Neural cell (in vitro differentiated cells): Measurements from ENCODE around the gene PHIP. TPM values are rescaled to one million over a fixed set of nuclear protein-coding genes. Genes with fewer than 3 reads are reported as not detected.

ENCODE experiments used
- H2AFZ ChIP-seq: fragments of 200-600, 300-800 bp; sonication (generic), shearing (Covaris generic); 2 replicates; pipeline ENCODE4 v1.6.0; 2014; ENCODE audit warnings: low read depth, mild to moderate bottlenecking, antibody characterized with exemption, low read length, moderate library complexity
- H3F3A ChIP-seq: fragments of 200-600 bp; shearing (Covaris generic); 2 replicates; pipeline ENCODE4 v1.6.1; 2016; ENCODE audit warnings: mild to moderate bottlenecking, moderate library complexity, mixed read lengths, antibody characterized with exemption, low read length; ENCODE audit not compliant: insufficient read depth, poor library complexity, severe bottlenecking
- H3K27ac ChIP-seq: fragments of 200-600, 300-800 bp; sonication (generic), shearing (Covaris generic); 2 replicates; pipeline ENCODE4 v1.5.1; 2014; ENCODE audit warnings: mild to moderate bottlenecking, low read length, moderate library complexity
- H3K27me3 ChIP-seq: fragments of 300-800, 200-600 bp; sonication (generic), shearing (Covaris generic); 2 replicates; pipeline ENCODE4 v1.6.0; 2014; ENCODE audit warnings: mild to moderate bottlenecking, low read depth, low read length, moderate library complexity; ENCODE audit not compliant: insufficient read depth
- H3K36me3 ChIP-seq: fragments of 300-800, 200-600 bp; sonication (generic), shearing (Covaris generic); 2 replicates; pipeline ENCODE4 v1.5.1; 2014; ENCODE audit warnings: mild to moderate bottlenecking, antibody characterized with exemption, low read length, moderate library complexity; ENCODE audit not compliant: insufficient read depth
- H3K4me2 ChIP-seq: fragments of 300-800, 200-600 bp; sonication (generic), shearing (Covaris generic); 2 replicates; pipeline ENCODE4 v1.6.0; 2014; ENCODE audit warnings: mild to moderate bottlenecking, low read length
- H3K4me3 ChIP-seq: fragments of 300-800, 200-600 bp; sonication (generic), shearing (Covaris generic); 2 replicates; pipeline ENCODE4 v1.5.1; 2014; ENCODE audit warnings: mild to moderate bottlenecking, low read length, moderate library complexity
- H3K79me2 ChIP-seq: fragments of 200-600 bp; shearing (Covaris generic); replicated peaks from 2 replicates; pipeline ENCODE4 v1.6.0; 2014; ENCODE audit warnings: mild to moderate bottlenecking, low read length, moderate library complexity; ENCODE audit not compliant: insufficient read depth
- H3K9ac ChIP-seq: fragments of 300-800, 200-600 bp; sonication (generic), shearing (Covaris generic); 2 replicates; pipeline ENCODE4 v1.6.1; 2016; ENCODE audit warnings: mild to moderate bottlenecking, low read length, mixed read lengths
- H3K9me2 ChIP-seq: fragments of 200-600 bp; shearing (Covaris generic); 2 replicates; pipeline ENCODE4 v1.6.1; 2016; ENCODE audit warnings: mild to moderate bottlenecking, low read length, mixed read lengths; ENCODE audit not compliant: insufficient read depth
- H3K9me3 ChIP-seq: fragments of 200-600, 300-800 bp; sonication (generic), shearing (Covaris generic); 2 replicates; pipeline ENCODE4 v1.6.1; 2016; ENCODE audit warnings: mild to moderate bottlenecking, mixed run types, low read length, moderate library complexity, mixed read lengths
- H4K20me1 ChIP-seq: fragments of 200-600 bp; shearing (Covaris generic); 2 replicates; pipeline ENCODE4 v1.6.1; 2016; ENCODE audit warnings: mild to moderate bottlenecking, mixed run types; ENCODE audit not compliant: insufficient read depth
- EP300 ChIP-seq: fragments of 450-650 bp; conservative IDR thresholded peaks from 2 replicates; pipeline ENCODE4 v1.6.1; 2014; ENCODE audit warnings: antibody characterized with exemption, mild to moderate bottlenecking, moderate library complexity; ENCODE audit not compliant: poor library complexity, severe bottlenecking
- EZH2 ChIP-seq: fragments of 200-600, 300-800 bp; shearing (Covaris generic), sonication (generic); IDR thresholded peaks from 2 replicates; pipeline ENCODE4 v1.6.1; 2014; ENCODE audit warnings: antibody characterized with exemption, low read length, borderline replicate concordance, mild to moderate bottlenecking; ENCODE audit not compliant: insufficient read depth, poor library complexity, severe bottlenecking
- MXI1 ChIP-seq: fragments of 450-650 bp; conservative IDR thresholded peaks from 2 replicates; pipeline ENCODE4 v1.6.1; 2014; ENCODE audit warnings: antibody characterized with exemption, mild to moderate bottlenecking; ENCODE audit not compliant: poor library complexity, severe bottlenecking
- POLR2AphosphoS5 ChIP-seq: IDR thresholded peaks from 2 replicates; pipeline ENCODE4 v1.6.1; 2012
- RAD21 ChIP-seq: fragments of 450-650 bp; conservative IDR thresholded peaks from 2 replicates; pipeline ENCODE4 v1.6.1; 2014; ENCODE audit warnings: antibody characterized with exemption, mild to moderate bottlenecking, moderate library complexity
- SMC3 ChIP-seq: fragments of 450-650 bp; conservative IDR thresholded peaks from 2 replicates; pipeline ENCODE4 v1.6.1; 2014; ENCODE audit warnings: antibody characterized with exemption, mild to moderate bottlenecking, moderate library complexity; ENCODE audit not compliant: poor library complexity
- TAF1 ChIP-seq: IDR thresholded peaks from 2 replicates; pipeline ENCODE4 v1.6.1; 2012; ENCODE audit warnings: low read depth
- polyA plus RNA-seq: library from polyadenylated mRNA; depleted of rRNA; stranded (reverse); fragments of >200 nt; gene quantifications from 2 replicates; pipeline ENCODE4 v1.2.3, GENCODE V29; 2014
- TF ChIP-seq, protein P1 (sequence below): fragments of 450-650 bp; IDR thresholded peaks from 2 replicates; pipeline ENCODE4 v1.5.1; 2014; ENCODE audit warnings: antibody characterized with exemption, mild to moderate bottlenecking, moderate library complexity; ENCODE audit not compliant: poor library complexity, severe bottlenecking
- TF ChIP-seq, protein P2 (sequence below): IDR thresholded peaks from 2 replicates; pipeline ENCODE4 v1.6.1; 2012; ENCODE audit warnings: borderline replicate concordance

The PHIP gene
- polyA plus RNA-seq, 1 donor from 2014 or later: 50.8 TPM

DNA sequence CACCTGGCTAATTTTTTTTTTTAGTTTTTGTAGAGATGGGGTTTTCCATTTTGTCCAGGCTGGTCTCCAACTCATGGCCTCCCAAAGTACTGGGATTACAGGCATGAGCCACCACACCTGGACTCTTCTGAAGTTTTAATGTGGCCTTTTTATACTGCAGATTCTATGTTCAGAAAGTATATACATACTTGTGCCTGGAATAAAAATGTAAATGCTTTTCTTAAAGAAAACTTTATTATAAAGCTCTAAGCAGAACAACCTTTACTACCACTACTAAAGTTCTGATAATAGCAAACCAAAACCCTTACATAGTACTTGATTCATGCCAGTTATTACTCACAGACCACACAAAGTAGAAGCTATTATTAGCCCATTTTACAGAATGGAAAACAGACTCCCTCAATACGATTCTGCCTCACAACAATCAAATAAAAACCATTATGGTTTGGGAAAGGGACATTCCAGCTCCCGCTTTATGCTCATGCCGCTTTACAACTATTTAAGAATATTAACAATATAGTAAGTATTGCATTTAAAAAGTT, 5.3 kb downstream of the PHIP start:
- Histone ChIP-seq H3K4me2 (no peak overlapping the region), H3K27ac (no peak overlapping the region)

DNA sequence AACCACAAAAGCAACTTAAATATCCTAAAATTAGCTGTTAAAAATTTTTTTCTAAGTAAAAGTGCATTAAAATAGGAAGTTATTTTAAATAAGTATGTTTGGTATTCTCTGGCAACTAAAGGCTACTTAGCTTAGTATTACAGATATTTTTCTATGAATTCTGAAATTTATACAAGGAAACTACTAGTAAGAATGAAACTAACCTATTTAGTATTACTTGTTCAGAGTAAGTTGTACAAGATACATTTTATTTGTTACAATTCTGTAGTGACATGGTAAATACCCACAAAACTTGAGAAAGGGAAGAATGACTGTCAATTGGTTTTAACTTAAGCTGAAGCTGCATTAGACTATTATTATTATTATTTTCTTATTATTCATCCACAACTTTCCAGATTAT, 6.5 kb downstream of the PHIP start:
- Histone ChIP-seq H3K4me3 (no peak overlapping the region), H3F3A (no peaks in the 10 kb centered on the region), H3K36me3 (no peaks in the 10 kb centered on the region), H3K27me3 (no peaks in the 10 kb centered on the region), H4K20me1 (peaks cover 3% of the 10 kb centered on the region), H3K9me3 (no peaks in the 10 kb centered on the region), H3K4me2 (no peak overlapping the region), H3K9ac (no peak overlapping the region), H3K9me2 (no peaks in the 10 kb centered on the region), H3K27ac (no peak overlapping the region), H3K79me2 (peaks cover 99% of the 10 kb centered on the region), H2AFZ (no peak overlapping the region)
- TF ChIP-seq TAF1 (no peak), EP300 (no peak)
- TF ChIP-seq, protein P1, sequence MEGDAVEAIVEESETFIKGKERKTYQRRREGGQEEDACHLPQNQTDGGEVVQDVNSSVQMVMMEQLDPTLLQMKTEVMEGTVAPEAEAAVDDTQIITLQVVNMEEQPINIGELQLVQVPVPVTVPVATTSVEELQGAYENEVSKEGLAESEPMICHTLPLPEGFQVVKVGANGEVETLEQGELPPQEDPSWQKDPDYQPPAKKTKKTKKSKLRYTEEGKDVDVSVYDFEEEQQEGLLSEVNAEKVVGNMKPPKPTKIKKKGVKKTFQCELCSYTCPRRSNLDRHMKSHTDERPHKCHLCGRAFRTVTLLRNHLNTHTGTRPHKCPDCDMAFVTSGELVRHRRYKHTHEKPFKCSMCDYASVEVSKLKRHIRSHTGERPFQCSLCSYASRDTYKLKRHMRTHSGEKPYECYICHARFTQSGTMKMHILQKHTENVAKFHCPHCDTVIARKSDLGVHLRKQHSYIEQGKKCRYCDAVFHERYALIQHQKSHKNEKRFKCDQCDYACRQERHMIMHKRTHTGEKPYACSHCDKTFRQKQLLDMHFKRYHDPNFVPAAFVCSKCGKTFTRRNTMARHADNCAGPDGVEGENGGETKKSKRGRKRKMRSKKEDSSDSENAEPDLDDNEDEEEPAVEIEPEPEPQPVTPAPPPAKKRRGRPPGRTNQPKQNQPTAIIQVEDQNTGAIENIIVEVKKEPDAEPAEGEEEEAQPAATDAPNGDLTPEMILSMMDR: no peak
- TF ChIP-seq, protein P2, sequence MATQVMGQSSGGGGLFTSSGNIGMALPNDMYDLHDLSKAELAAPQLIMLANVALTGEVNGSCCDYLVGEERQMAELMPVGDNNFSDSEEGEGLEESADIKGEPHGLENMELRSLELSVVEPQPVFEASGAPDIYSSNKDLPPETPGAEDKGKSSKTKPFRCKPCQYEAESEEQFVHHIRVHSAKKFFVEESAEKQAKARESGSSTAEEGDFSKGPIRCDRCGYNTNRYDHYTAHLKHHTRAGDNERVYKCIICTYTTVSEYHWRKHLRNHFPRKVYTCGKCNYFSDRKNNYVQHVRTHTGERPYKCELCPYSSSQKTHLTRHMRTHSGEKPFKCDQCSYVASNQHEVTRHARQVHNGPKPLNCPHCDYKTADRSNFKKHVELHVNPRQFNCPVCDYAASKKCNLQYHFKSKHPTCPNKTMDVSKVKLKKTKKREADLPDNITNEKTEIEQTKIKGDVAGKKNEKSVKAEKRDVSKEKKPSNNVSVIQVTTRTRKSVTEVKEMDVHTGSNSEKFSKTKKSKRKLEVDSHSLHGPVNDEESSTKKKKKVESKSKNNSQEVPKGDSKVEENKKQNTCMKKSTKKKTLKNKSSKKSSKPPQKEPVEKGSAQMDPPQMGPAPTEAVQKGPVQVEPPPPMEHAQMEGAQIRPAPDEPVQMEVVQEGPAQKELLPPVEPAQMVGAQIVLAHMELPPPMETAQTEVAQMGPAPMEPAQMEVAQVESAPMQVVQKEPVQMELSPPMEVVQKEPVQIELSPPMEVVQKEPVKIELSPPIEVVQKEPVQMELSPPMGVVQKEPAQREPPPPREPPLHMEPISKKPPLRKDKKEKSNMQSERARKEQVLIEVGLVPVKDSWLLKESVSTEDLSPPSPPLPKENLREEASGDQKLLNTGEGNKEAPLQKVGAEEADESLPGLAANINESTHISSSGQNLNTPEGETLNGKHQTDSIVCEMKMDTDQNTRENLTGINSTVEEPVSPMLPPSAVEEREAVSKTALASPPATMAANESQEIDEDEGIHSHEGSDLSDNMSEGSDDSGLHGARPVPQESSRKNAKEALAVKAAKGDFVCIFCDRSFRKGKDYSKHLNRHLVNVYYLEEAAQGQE: no peak

More for the DNA sequence above, 5.3 kb downstream of the PHIP start:
- H3K36me3 ChIP-seq: no peaks in the 10 kb centered on the region
- H3K9ac ChIP-seq: no peak overlapping the region
- no peaks in the 10 kb centered on the region for H3K9me3 ChIP-seq
- H3F3A ChIP-seq: no peaks in the 10 kb centered on the region
- TF ChIP-seq RAD21 (no peak), POLR2AphosphoS5 (no peak), MXI1 (no peak), EZH2 (no peak), TAF1 (no peak), SMC3 (no peak), EP300 (no peak)
- TF ChIP-seq, protein P1: no peak
- TF ChIP-seq, protein P2: no peak
- no peaks in the 10 kb centered on the region for H3K27me3 ChIP-seq
- H4K20me1 ChIP-seq: peaks cover 3% of the 10 kb centered on the region
- no peaks in the 10 kb centered on the region for H3K9me2 ChIP-seq
- H3K4me3 ChIP-seq: no peak overlapping the region
- peaks cover 90% of the 10 kb centered on the region for H3K79me2 ChIP-seq
- no peak overlapping the region for H2AFZ ChIP-seq
